Activated naive CD4-positive, alpha-beta T cell treated with anti-CD3 and anti-CD28 coated beads, Interleukin-2, amount 50 U/mL, for 24 hours (primary cell): ENCODE results near the gene SMIM21.

Source experiments
- H3K27ac Mint-ChIP-seq: one replicate; pipeline ENCODE4 v1.8.0; 2021; ENCODE audit warnings: mild to moderate bottlenecking, mixed read lengths
- H3K27me3 Mint-ChIP-seq: one replicate; pipeline ENCODE4 v1.8.0; 2021; ENCODE audit warnings: mixed read lengths
- H3K36me3 Mint-ChIP-seq: one replicate; pipeline ENCODE4 v1.8.0; 2021; ENCODE audit warnings: mixed read lengths
- H3K4me1 Mint-ChIP-seq: one replicate; pipeline ENCODE4 v1.8.0; 2021; ENCODE audit warnings: mixed read lengths
- H3K4me3 Mint-ChIP-seq: one replicate; pipeline ENCODE4 v1.8.0; 2021; ENCODE audit warnings: mild to moderate bottlenecking, mixed read lengths
- H3K9me3 Mint-ChIP-seq: one replicate; pipeline ENCODE4 v1.8.0; 2021; ENCODE audit warnings: mixed read lengths

SMIM21 gene

GRCh38 chr18:75427603-75428002 is at the start of gene SMIM21:
Gene SMIM21, minus strand, starts transcription at chr18:75427703. Its CDS starts 140 bp downstream, at chr18:75427563.
- no peak within 1 kb of the TSS for H3K27ac Mint-ChIP-seq
- H3K27me3 Mint-ChIP-seq: peaks cover 4% of the 10 kb centered on the region
- H3K36me3 Mint-ChIP-seq: no peaks in the 10 kb centered on the region
- no peak within 1 kb of the TSS for H3K4me3 Mint-ChIP-seq
- H3K4me1 Mint-ChIP-seq: no peaks in the 10 kb centered on the region
- no peaks in the 10 kb centered on the region for H3K9me3 Mint-ChIP-seq

GRCh38 chr18:75475228-75475627 is 47.7 kb upstream of the SMIM21 start:
- H3K27me3 Mint-ChIP-seq: no peaks in the 10 kb centered on the region
- H3K36me3 Mint-ChIP-seq: no peaks in the 10 kb centered on the region
- no peaks in the 10 kb centered on the region for H3K4me1 Mint-ChIP-seq
- no peaks in the 10 kb centered on the region for H3K9me3 Mint-ChIP-seq
- H3K4me3 Mint-ChIP-seq: no peak overlapping the region
- no peak overlapping the region for H3K27ac Mint-ChIP-seq

- Mint-ChIP-seq H3K27ac (no peak overlapping the region), H3K9me3 (no peaks in the 10 kb centered on the region), H3K4me1 (no peaks in the 10 kb centered on the region), H3K4me3 (no peak overlapping the region), H3K36me3 (no peaks in the 10 kb centered on the region), H3K27me3 (peaks cover 2% of the 10 kb centered on the region)
These were observed 46.8 kb upstream of the SMIM21 start for GRCh38 chr18:75474332-75474731.

- H3K9me3 Mint-ChIP-seq: no peaks in the 10 kb centered on the region
- no peak overlapping the region for H3K27ac Mint-ChIP-seq
- H3K4me3 Mint-ChIP-seq: no peak overlapping the region
- peaks cover 2% of the 10 kb centered on the region for H3K27me3 Mint-ChIP-seq
- no peaks in the 10 kb centered on the region for H3K4me1 Mint-ChIP-seq
- H3K36me3 Mint-ChIP-seq: no peaks in the 10 kb centered on the region
These were observed 45.8 kb upstream of the SMIM21 start for GRCh38 chr18:75473316-75473715.

GRCh38 chr18:75472906-75473305 is 45.4 kb upstream of the SMIM21 start:
- H3K36me3 Mint-ChIP-seq: no peaks in the 10 kb centered on the region
- no peaks in the 10 kb centered on the region for H3K9me3 Mint-ChIP-seq
- no peaks in the 10 kb centered on the region for H3K4me1 Mint-ChIP-seq
- H3K27ac Mint-ChIP-seq: no peak overlapping the region
- peaks cover 2% of the 10 kb centered on the region for H3K27me3 Mint-ChIP-seq
- no peak overlapping the region for H3K4me3 Mint-ChIP-seq

GRCh38 chr18:75472396-75472795 is 44.9 kb upstream of the SMIM21 start:
- Mint-ChIP-seq H3K27me3 (peaks cover 2% of the 10 kb centered on the region), H3K36me3 (no peaks in the 10 kb centered on the region), H3K27ac (no peak overlapping the region), H3K4me3 (no peak overlapping the region), H3K9me3 (no peaks in the 10 kb centered on the region), H3K4me1 (no peaks in the 10 kb centered on the region)

GRCh38 chr18:75471850-75472249 is 44.3 kb upstream of the SMIM21 start:
- no peak overlapping the region for H3K4me3 Mint-ChIP-seq
- no peaks in the 10 kb centered on the region for H3K36me3 Mint-ChIP-seq
- no peaks in the 10 kb centered on the region for H3K9me3 Mint-ChIP-seq
- H3K27ac Mint-ChIP-seq: no peak overlapping the region
- H3K27me3 Mint-ChIP-seq: peaks cover 2% of the 10 kb centered on the region
- H3K4me1 Mint-ChIP-seq: no peaks in the 10 kb centered on the region

- H3K27ac Mint-ChIP-seq: no peak overlapping the region
- no peaks in the 10 kb centered on the region for H3K4me1 Mint-ChIP-seq
- H3K27me3 Mint-ChIP-seq: peaks cover 2% of the 10 kb centered on the region
- H3K9me3 Mint-ChIP-seq: no peaks in the 10 kb centered on the region
- no peaks in the 10 kb centered on the region for H3K36me3 Mint-ChIP-seq
- H3K4me3 Mint-ChIP-seq: no peak overlapping the region
These were observed 40.3 kb upstream of the SMIM21 start for GRCh38 chr18:75467851-75468250.

GRCh38 chr18:75467281-75467795 is 39.8 kb upstream of the SMIM21 start:
- H3K27ac Mint-ChIP-seq: no peak overlapping the region
- peaks cover 2% of the 10 kb centered on the region for H3K27me3 Mint-ChIP-seq
- H3K4me1 Mint-ChIP-seq: no peaks in the 10 kb centered on the region
- no peak overlapping the region for H3K4me3 Mint-ChIP-seq
- no peaks in the 10 kb centered on the region for H3K9me3 Mint-ChIP-seq
- no peaks in the 10 kb centered on the region for H3K36me3 Mint-ChIP-seq

- Mint-ChIP-seq H3K27me3 (no peaks in the 10 kb centered on the region), H3K27ac (no peak overlapping the region), H3K4me3 (no peak overlapping the region), H3K9me3 (no peaks in the 10 kb centered on the region), H3K36me3 (no peaks in the 10 kb centered on the region), H3K4me1 (no peaks in the 10 kb centered on the region)
These were observed 36.9 kb upstream of the SMIM21 start for GRCh38 chr18:75464356-75464755.

GRCh38 chr18:75462178-75462832 is 34.8 kb upstream of the SMIM21 start:
- H3K36me3 Mint-ChIP-seq: peaks cover 5% of the 10 kb centered on the region
- no peak overlapping the region for H3K4me3 Mint-ChIP-seq
- no peak overlapping the region for H3K27ac Mint-ChIP-seq
- peaks cover 10% of the 10 kb centered on the region for H3K27me3 Mint-ChIP-seq
- peaks cover 10% of the 10 kb centered on the region for H3K9me3 Mint-ChIP-seq
- H3K4me1 Mint-ChIP-seq: no peaks in the 10 kb centered on the region

- Mint-ChIP-seq H3K4me1 (peaks cover 14% of the 10 kb centered on the region), H3K27ac (no peak overlapping the region), H3K4me3 (peak overlapping the region; percentile 74), H3K36me3 (peaks cover 5% of the 10 kb centered on the region), H3K9me3 (peaks cover 10% of the 10 kb centered on the region), H3K27me3 (peaks cover 31% of the 10 kb centered on the region)
These were observed 28.7 kb upstream of the SMIM21 start for GRCh38 chr18:75456199-75456631.

- Mint-ChIP-seq H3K9me3 (peaks cover 10% of the 10 kb centered on the region), H3K27me3 (peaks cover 31% of the 10 kb centered on the region), H3K36me3 (peaks cover 5% of the 10 kb centered on the region), H3K4me3 (peak overlapping the region; percentile 83), H3K4me1 (peaks cover 14% of the 10 kb centered on the region), H3K27ac (no peak overlapping the region)
These were observed 28.0 kb upstream of the SMIM21 start for GRCh38 chr18:75455249-75456198.

- Mint-ChIP-seq H3K9me3 (peaks cover 13% of the 10 kb centered on the region), H3K36me3 (peaks cover 5% of the 10 kb centered on the region), H3K4me1 (peaks cover 14% of the 10 kb centered on the region), H3K27me3 (peaks cover 38% of the 10 kb centered on the region), H3K27ac (no peak overlapping the region), H3K4me3 (no peak overlapping the region)
These were observed 26.7 kb upstream of the SMIM21 start for GRCh38 chr18:75454022-75454795.

- peaks cover 6% of the 10 kb centered on the region for H3K9me3 Mint-ChIP-seq
- no peak overlapping the region for H3K4me3 Mint-ChIP-seq
- H3K4me1 Mint-ChIP-seq: peaks cover 6% of the 10 kb centered on the region
- H3K27me3 Mint-ChIP-seq: peaks cover 27% of the 10 kb centered on the region
- H3K36me3 Mint-ChIP-seq: peaks cover 1% of the 10 kb centered on the region
- H3K27ac Mint-ChIP-seq: no peak overlapping the region
These were observed 23.4 kb upstream of the SMIM21 start for GRCh38 chr18:75450906-75451305.
